Mesenchymal stem cell (in vitro differentiated cells and primary cell): Measurements from ENCODE around the gene GAP43.

Source experiments
- DNase-seq: peaks from one replicate; pipeline ENCODE4 v3.0.0-alpha.2; 2013
- H2AFZ ChIP-seq: one replicate; pipeline ENCODE4 v1.6.1; 2013; ENCODE audit warnings: low read depth, mild to moderate bottlenecking, control low read depth, inconsistent platforms, low read length, moderate library complexity
- H2AK5ac ChIP-seq: 2 replicates; pipeline ENCODE4 v1.6.1; 2013; ENCODE audit warnings: low read length, moderate library complexity, mild to moderate bottlenecking, inconsistent platforms; ENCODE audit not compliant: severe bottlenecking
- H2BK120ac ChIP-seq: one replicate; pipeline ENCODE4 v1.6.1; 2013; ENCODE audit warnings: low read depth, mild to moderate bottlenecking, inconsistent platforms, low read length, moderate library complexity
- H2BK12ac ChIP-seq, 2 experiments: one replicate each; pipeline ENCODE4 v1.6.1; 2013; ENCODE audit warnings: inconsistent platforms in 2 of 2, low read length in 2 of 2, mild to moderate bottlenecking in 2 of 2, moderate library complexity in 2 of 2, control low read depth in 1 of 2
- H2BK15ac ChIP-seq: one replicate; pipeline ENCODE4 v1.6.1; 2013; ENCODE audit warnings: mild to moderate bottlenecking, low read depth, inconsistent platforms; ENCODE audit not compliant: poor library complexity, severe bottlenecking
- H2BK5ac ChIP-seq: 2 replicates; pipeline ENCODE4 v1.6.1; 2013; ENCODE audit warnings: low read depth, mild to moderate bottlenecking, low read length, control low read depth, inconsistent platforms; ENCODE audit not compliant: poor library complexity, severe bottlenecking
- H3K14ac ChIP-seq, 2 experiments: one replicate each; pipeline ENCODE4 v1.6.1; 2013; ENCODE audit warnings: inconsistent platforms in 2 of 2, low read length in 2 of 2, control low read depth in 1 of 2, mild to moderate bottlenecking in 1 of 2, moderate library complexity in 1 of 2
- H3K18ac ChIP-seq, 2 experiments: one replicate each; pipeline ENCODE4 v1.6.1; 2013; ENCODE audit warnings: inconsistent platforms in 2 of 2, low read length in 2 of 2, control low read depth in 1 of 2, low read depth in 1 of 2, mild to moderate bottlenecking in 1 of 2
- H3K23ac ChIP-seq, 2 experiments: one replicate each; pipeline ENCODE4 v1.6.1; 2013; ENCODE audit warnings: inconsistent platforms in 2 of 2, low read length in 2 of 2, mild to moderate bottlenecking in 2 of 2, moderate library complexity in 2 of 2, control low read depth in 1 of 2
- H3K27ac ChIP-seq: 2 replicates; pipeline ENCODE4 v1.5.1; 2013; ENCODE audit warnings: mild to moderate bottlenecking, moderate library complexity, low read length, control low read depth, inconsistent platforms; ENCODE audit not compliant: poor library complexity, severe bottlenecking
- H3K27me3 ChIP-seq, 2 experiments: 2 replicates each; pipeline versions ENCODE4 v1.6.1 to v1.7.0; 2013; ENCODE audit warnings: low read length in 2 of 2, mild to moderate bottlenecking in 2 of 2, moderate library complexity in 2 of 2, control low read depth in 1 of 2, inconsistent platforms in 1 of 2; ENCODE audit not compliant: control insufficient read depth in 1 of 2, insufficient read depth in 1 of 2
- H3K36me3 ChIP-seq, 2 experiments: 2 replicates each; pipeline versions ENCODE4 v1.6.1 to v1.7.0; 2013; ENCODE audit warnings: low read length in 2 of 2, control low read depth in 1 of 2, inconsistent platforms in 1 of 2, low read depth in 1 of 2, mild to moderate bottlenecking in 1 of 2; ENCODE audit not compliant: insufficient read depth in 2 of 2, control insufficient read depth in 1 of 2
- H3K4ac ChIP-seq, 2 experiments: one replicate each; pipeline ENCODE4 v1.6.1; 2013; ENCODE audit warnings: inconsistent platforms in 2 of 2, low read length in 2 of 2, mild to moderate bottlenecking in 2 of 2, moderate library complexity in 2 of 2, control low read depth in 1 of 2, low read depth in 1 of 2
- H3K4me1 ChIP-seq: 2 replicates; pipeline ENCODE4 v1.6.1; 2013; ENCODE audit warnings: low read depth, low read length, control low read depth; ENCODE audit not compliant: control insufficient read depth, insufficient read depth
- H3K4me2 ChIP-seq: 2 replicates; pipeline ENCODE4 v1.6.1; 2013; ENCODE audit warnings: low read length, mild to moderate bottlenecking, inconsistent platforms; ENCODE audit not compliant: poor library complexity, severe bottlenecking
- H3K4me3 ChIP-seq, 2 experiments: 2 replicates each; pipeline versions ENCODE4 v1.5.1 to v1.7.0; 2013; ENCODE audit warnings: low read length in 2 of 2, mild to moderate bottlenecking in 2 of 2, control low read depth in 1 of 2, low read depth in 1 of 2; ENCODE audit not compliant: insufficient read depth in 1 of 2
- H3K79me1 ChIP-seq: replicated peaks from 2 replicates; pipeline ENCODE4 v1.6.1; 2013; ENCODE audit warnings: mild to moderate bottlenecking, control low read depth, low read length, inconsistent platforms; ENCODE audit not compliant: poor library complexity, severe bottlenecking
- H3K9ac ChIP-seq: 2 replicates; pipeline ENCODE4 v1.7.0; 2013; ENCODE audit warnings: mild to moderate bottlenecking, low read length, moderate library complexity
- H3K9me3 ChIP-seq: 2 replicates; pipeline ENCODE4 v1.7.0; 2013; ENCODE audit warnings: mild to moderate bottlenecking, low read length; ENCODE audit not compliant: control insufficient read depth
- H4K8ac ChIP-seq: one replicate; pipeline ENCODE4 v1.6.1; 2013; ENCODE audit warnings: inconsistent platforms, mild to moderate bottlenecking, low read length, moderate library complexity
- H4K91ac ChIP-seq: one replicate; pipeline ENCODE4 v1.6.1; 2013; ENCODE audit warnings: mild to moderate bottlenecking, low read length, inconsistent platforms
- WGBS: methylation state at CpG from one replicate; pipeline ENCODE4 v1.1.7; 2013; ENCODE audit warnings: mixed read lengths; 5-methylcytosine and 5-hydroxymethylcytosine counted together

The GAP43 gene

GRCh38 chr3:115708540-115708939 lies 85.2 kb downstream of the GAP43 start:
- Histone ChIP-seq H4K91ac (no peak overlapping the region), H3K36me3 (no peaks in the 10 kb centered on the region), H3K4me2 (no peak overlapping the region), H3K4ac (peak overlapping the region in 1 of 2 experiments; percentile 61), H2BK120ac (peak overlapping the region; percentile 6), H3K27ac (no peak overlapping the region), H2AFZ (no peak overlapping the region), H3K23ac (no peak overlapping the region), H3K18ac (peak overlapping the region in 1 of 2 experiments; percentile 43), H3K4me1 (no peaks in the 10 kb centered on the region), H3K14ac (no peak overlapping the region), H2BK15ac (no peak overlapping the region), H2BK12ac (peak overlapping the region in 1 of 2 experiments; percentile 37), H3K4me3 (no peak overlapping the region), H2BK5ac (no peak overlapping the region), H2AK5ac (no peak overlapping the region), H3K9ac (no peak overlapping the region), H3K9me3 (no peaks in the 10 kb centered on the region), H4K8ac (no peak overlapping the region), H3K79me1 (no peaks in the 10 kb centered on the region), H3K27me3 (no peaks in the 10 kb centered on the region)
- DNase-seq, result no peak
- 72% methylated on average over 2 of the region's 2 CpGs for whole genome bisulfite sequencing

- H3K18ac ChIP-seq, result no peak overlapping the region
- no peaks in the 10 kb centered on the region for H3K36me3 ChIP-seq
- H2BK5ac ChIP-seq, result no peak overlapping the region
- H3K23ac ChIP-seq, result no peak overlapping the region
- H2BK12ac ChIP-seq, result no peak overlapping the region
- H3K27ac ChIP-seq, result no peak overlapping the region
- no peaks in the 10 kb centered on the region for H3K79me1 ChIP-seq
- no peak overlapping the region for H3K9ac ChIP-seq
- DNase-seq, result no peak
- H4K8ac ChIP-seq, result no peak overlapping the region
- no peak overlapping the region for H2AK5ac ChIP-seq
- H3K9me3 ChIP-seq, result no peaks in the 10 kb centered on the region
- no peak overlapping the region for H2BK120ac ChIP-seq
- H3K4me2 ChIP-seq, result no peak overlapping the region
- no peak overlapping the region for H4K91ac ChIP-seq
- no peaks in the 10 kb centered on the region for H3K27me3 ChIP-seq
- H3K4me3 ChIP-seq, result no peak overlapping the region
- WGBS, result 87% methylated on average over 2 of the region's 3 CpGs
- no peaks in the 10 kb centered on the region for H3K4me1 ChIP-seq
- H2AFZ ChIP-seq, result no peak overlapping the region
- no peak overlapping the region for H3K4ac ChIP-seq
- H2BK15ac ChIP-seq, result no peak overlapping the region
- H3K14ac ChIP-seq, result no peak overlapping the region
Observed at GRCh38 chr3:115709093-115709492, 85.8 kb downstream of the GAP43 start.

GRCh38 chr3:115709931-115710330 lies 86.6 kb downstream of the GAP43 start:
- Histone ChIP-seq H3K27me3 (no peaks in the 10 kb centered on the region), H3K36me3 (no peaks in the 10 kb centered on the region), H3K9ac (peak overlapping the region; percentile 83), H3K27ac (no peak overlapping the region), H4K8ac (no peak overlapping the region), H3K18ac (no peak overlapping the region), H3K4me2 (no peak overlapping the region), H2BK12ac (no peak overlapping the region), H2BK5ac (no peak overlapping the region), H4K91ac (no peak overlapping the region), H2BK120ac (no peak overlapping the region), H3K9me3 (no peaks in the 10 kb centered on the region), H3K4me3 (no peak overlapping the region), H3K4ac (no peak overlapping the region), H2BK15ac (no peak overlapping the region), H3K23ac (no peak overlapping the region), H2AK5ac (no peak overlapping the region), H3K79me1 (no peaks in the 10 kb centered on the region), H3K14ac (no peak overlapping the region), H2AFZ (no peak overlapping the region), H3K4me1 (no peaks in the 10 kb centered on the region)
- WGBS, result no CpG with 5 or more reads among the region's 3 CpGs
- no peak for DNase-seq

GRCh38 chr3:115710799-115711198 lies 87.5 kb downstream of the GAP43 start:
- Histone ChIP-seq H2BK12ac (no peak overlapping the region), H2AFZ (no peak overlapping the region), H4K8ac (no peak overlapping the region), H3K23ac (no peak overlapping the region), H3K14ac (no peak overlapping the region), H2BK15ac (no peak overlapping the region), H3K27me3 (no peaks in the 10 kb centered on the region), H3K4me3 (peak overlapping the region in 1 of 2 experiments; percentile 48), H3K9me3 (no peaks in the 10 kb centered on the region), H3K4me1 (no peaks in the 10 kb centered on the region), H3K9ac (peak overlapping the region; percentile 83), H3K18ac (no peak overlapping the region), H3K4ac (no peak overlapping the region), H3K4me2 (no peak overlapping the region), H2AK5ac (no peak overlapping the region), H3K36me3 (no peaks in the 10 kb centered on the region), H3K79me1 (no peaks in the 10 kb centered on the region), H2BK5ac (no peak overlapping the region), H4K91ac (no peak overlapping the region), H2BK120ac (no peak overlapping the region), H3K27ac (no peak overlapping the region)
- no CpG with 5 or more reads among the region's 2 CpGs for WGBS
- no peak for DNase-seq
